ENCODE results near the gene POLR2J.
"Not testable (repeated sequence)": the region's sequence is repeated elsewhere in the genome, so short reads cannot be mapped to it uniquely, and the experiment has no call there.

The POLR2J gene

DNA sequence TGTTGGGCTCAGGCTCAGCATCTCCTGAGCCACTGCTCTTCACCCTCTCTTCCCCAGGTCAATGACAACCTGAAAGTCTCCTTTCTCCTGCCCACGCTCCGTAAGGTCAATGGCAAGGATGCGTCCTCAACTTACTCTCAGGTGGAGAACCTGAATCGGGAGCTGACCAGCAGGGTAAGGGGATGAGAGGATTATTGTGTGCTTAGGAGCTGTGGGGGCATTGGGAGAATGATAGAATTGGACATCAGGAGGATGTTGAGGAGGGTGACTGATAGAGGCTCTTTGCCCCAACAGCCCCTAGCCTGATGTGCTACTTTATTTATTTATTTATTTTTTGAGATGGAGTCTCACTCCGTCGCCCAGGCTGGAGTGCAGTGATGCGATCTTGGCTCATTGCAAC is 12.6 kb downstream of the POLR2J start:
- no peak for DNase-seq (ENCODE audit: low read depth in 2 of 2)

- peak; percentile 67 to 70 for DNase-seq (ENCODE audit: low read depth in 2 of 2)
Observed at GRCh38 chr7:102464577-102465280, 14.0 kb downstream of the POLR2J start, which contains the start of the genes ALKBH4 and LRWD1. ALKBH4 (minus strand) TSS chr7:102464863; CDS start chr7:102464836, 27 bp downstream. LRWD1 (plus strand) TSS chr7:102464984; CDS start chr7:102465081, 97 bp downstream.

DNA sequence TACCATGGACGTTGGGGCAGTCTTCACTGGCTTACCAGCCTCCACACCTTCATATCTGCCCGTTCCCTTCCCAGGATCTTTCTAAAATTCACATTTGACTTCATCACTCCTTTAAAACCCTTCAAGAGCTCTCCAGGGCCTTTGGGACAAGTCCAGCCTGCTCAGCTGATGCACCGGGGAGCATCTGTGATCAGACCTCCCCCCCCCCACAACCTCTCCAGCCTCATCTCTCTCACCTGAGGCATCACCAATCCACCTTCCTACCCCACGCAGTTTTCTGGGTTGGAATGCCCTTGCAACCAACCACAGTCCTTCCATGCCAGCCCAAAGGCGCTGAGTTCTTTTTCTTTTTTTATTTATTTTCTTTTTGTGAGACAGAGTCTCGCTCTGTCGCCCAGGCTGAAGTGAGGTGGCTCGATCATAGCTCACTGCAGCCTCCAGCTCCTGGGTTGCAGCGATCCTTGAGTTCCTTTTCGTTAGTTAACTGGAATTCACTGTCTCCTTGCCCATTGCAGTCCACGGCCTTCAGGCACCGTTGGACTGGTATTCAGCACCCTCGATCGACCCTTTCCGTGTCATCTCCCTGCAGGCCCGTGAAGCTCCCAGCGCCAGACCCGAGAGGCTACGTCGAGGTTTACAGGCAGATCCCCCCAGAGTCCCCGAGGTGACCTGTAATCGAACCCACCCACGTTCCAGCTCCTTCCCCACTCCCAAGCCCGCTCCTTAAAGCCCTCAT is 14.7 kb downstream of the POLR2J start:
- DNase-seq (ENCODE audit: low read depth in 2 of 2) = no peak

DNA sequence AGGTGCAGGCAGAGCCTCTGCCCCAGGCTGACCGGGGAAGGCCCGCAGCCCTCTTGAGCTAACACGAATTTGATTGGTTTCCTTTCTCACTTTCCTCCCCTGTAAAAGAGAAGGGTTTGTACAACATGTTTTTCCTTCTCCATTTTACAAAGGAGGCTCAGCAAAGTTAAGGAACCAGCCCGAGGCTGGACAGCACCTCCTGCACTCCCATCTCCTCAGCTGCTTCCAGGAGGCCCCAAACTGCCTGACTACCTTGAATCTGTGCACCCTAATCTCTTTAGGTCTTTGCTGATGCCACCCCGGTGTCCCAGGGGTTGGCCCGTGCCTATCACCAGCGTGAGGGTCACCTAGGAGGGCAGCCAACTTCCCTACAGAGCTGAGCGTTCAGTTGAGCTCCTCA is 18.3 kb downstream of the POLR2J start:
- no peak for DNase-seq (ENCODE audit: low read depth in 2 of 2)

- no peak for DNase-seq (ENCODE audit: low read depth in 2 of 2)
Observed at GRCh38 chr7:102459221-102459844, 19.4 kb downstream of the POLR2J start.

- DNase-seq (ENCODE audit: low read depth in 2 of 2) = no peak
Observed at GRCh38 chr7:102457352-102457924, 21.3 kb downstream of the POLR2J start.

- peak in 1 of 2 experiments; percentile 12 for DNase-seq (ENCODE audit: low read depth in 2 of 2)
Observed at GRCh38 chr7:102456327-102456726, 22.4 kb downstream of the POLR2J start.

GRCh38 chr7:102455596-102455995 is 23.1 kb downstream of the POLR2J start:
- no peak for DNase-seq (ENCODE audit: low read depth in 2 of 2)

DNA sequence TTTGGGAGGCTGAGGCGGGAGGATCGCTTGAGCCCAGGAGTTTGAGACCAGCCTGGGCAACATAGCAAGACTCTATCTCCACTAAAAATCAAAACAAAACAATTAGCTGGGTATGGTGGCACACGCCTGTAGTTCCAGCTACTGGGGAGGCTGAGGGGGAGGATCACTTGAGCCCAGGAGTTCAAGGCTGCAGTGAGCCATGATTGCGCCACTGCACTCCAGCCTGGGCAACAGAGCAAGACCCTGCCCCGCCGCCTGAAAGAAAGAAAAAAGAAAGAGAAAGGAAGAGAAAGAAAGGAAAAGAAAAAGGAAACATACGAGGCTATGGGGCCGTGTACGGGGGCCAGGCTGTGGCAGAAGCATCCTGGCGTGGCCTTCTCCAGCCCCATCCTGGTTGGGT is 23.8 kb downstream of the POLR2J start:
- not testable (repeated sequence) for DNase-seq (ENCODE audit: low read depth in 2 of 2)

GRCh38 chr7:102454468-102454867 is 24.3 kb downstream of the POLR2J start:
- DNase-seq (ENCODE audit: low read depth in 2 of 2) = no peak

GRCh38 chr7:102453319-102453718 is 25.4 kb downstream of the POLR2J start:
- no peak for DNase-seq (ENCODE audit: low read depth in 2 of 2)

DNA sequence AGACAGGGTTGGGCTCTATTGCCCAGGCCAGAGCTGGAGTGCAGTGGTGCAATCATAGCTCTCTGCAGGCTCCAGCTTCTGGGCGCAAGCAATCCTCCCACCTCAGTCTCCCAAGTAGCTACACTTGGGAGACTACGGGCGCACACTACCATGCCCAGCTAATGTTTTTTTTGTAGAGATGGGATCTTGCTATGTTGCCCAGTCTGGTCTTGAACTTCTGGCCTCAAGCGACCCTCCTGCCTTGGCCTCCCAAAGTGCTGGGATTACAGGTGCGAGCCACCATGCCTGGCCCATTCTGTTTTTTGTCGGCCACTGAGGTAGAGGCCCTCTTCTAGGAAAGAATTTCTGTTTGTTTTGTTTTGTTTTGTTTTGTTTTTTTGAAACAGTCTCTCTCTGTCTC is 26.3 kb downstream of the POLR2J start:
- no peak for DNase-seq (ENCODE audit: low read depth in 2 of 2)

- DNase-seq (ENCODE audit: low read depth in 2 of 2) = no peak
Observed at GRCh38 chr7:102451371-102452054, 27.2 kb downstream of the POLR2J start.

- no peak for DNase-seq (ENCODE audit: low read depth in 2 of 2)
Observed at GRCh38 chr7:102450242-102450641, 28.5 kb downstream of the POLR2J start.

- no peak for DNase-seq (ENCODE audit: low read depth in 2 of 2)
Observed at GRCh38 chr7:102449136-102449535, 29.6 kb downstream of the POLR2J start.

- no peak for DNase-seq (ENCODE audit: low read depth in 2 of 2)
Observed at GRCh38 chr7:102447311-102447710, 31.4 kb downstream of the POLR2J start.

- DNase-seq (ENCODE audit: low read depth in 2 of 2) = no peak
Observed at GRCh38 chr7:102446387-102447156, 32.1 kb downstream of the POLR2J start.

- DNase-seq (ENCODE audit: low read depth in 2 of 2) = no peak
Observed at GRCh38 chr7:102445674-102446071, 33.0 kb downstream of the POLR2J start.

DNA sequence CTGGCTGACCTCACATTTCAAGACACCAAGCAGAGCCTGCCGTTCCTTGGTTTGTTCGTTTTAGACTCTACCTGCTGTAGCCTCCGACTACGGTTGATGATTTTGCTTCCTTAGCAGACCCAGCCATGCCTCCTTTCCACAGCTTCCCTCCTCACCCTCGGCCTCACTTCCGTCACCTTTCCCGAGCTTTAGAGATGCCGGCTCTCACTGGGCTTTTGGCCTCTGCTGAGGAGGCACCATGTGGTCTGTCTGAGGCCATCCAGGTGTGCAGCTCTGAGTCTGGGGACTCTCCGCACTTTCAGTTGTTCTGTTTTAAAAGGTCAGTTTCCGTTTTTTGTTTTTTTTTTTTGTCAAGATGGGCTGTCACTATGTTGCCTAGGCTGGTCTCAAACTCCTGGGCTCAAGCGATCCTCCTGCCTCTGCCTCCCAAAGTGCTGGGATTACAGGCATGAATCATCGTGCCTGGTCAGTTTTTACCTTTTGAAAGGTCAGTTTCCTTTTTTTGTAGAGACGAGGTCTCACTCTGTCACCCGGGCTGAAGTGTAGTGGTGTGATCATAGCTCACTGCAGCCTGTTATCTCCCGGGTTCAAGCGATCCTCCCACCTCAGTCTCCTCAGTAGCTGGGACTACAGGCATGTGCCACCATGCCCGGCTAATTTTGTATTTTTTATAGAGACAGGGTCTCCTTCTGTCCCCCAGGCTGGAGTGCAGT is 33.6 kb downstream of the POLR2J start:
- no peak for DNase-seq (ENCODE audit: low read depth in 2 of 2)

Data from fibroblast of skin of left biceps (primary cell).